H7 (cell line): Measurements from ENCODE around the gene SMLR1. TPM values are rescaled to one million over a fixed set of nuclear protein-coding genes. Genes with fewer than 3 reads are reported as not detected.
A peak's percentile ranks its signal among the peaks of the same experiment; 100 is the strongest.
"Not testable (repeated sequence)": the region's sequence is repeated elsewhere in the genome, so short reads cannot be mapped to it uniquely, and the experiment has no call there.

Source experiments
- DNase-seq: peaks from one replicate; pipeline ENCODE4 v3.0.0; 2012
- H3K27me3 ChIP-seq: 2 replicates; pipeline ENCODE4 v1.6.0; 2011; ENCODE audit warnings: mild to moderate bottlenecking, low read length; ENCODE audit not compliant: control insufficient read depth, insufficient read depth
- H3K36me3 ChIP-seq: replicated peaks from 2 replicates; pipeline ENCODE4 v1.5.1; 2011; ENCODE audit warnings: low read length; ENCODE audit not compliant: control insufficient read depth, insufficient read depth
- H3K4me3 ChIP-seq: 2 replicates; pipeline ENCODE4 v1.5.1; 2011; ENCODE audit warnings: low read depth, mild to moderate bottlenecking, control low read depth, low read length, moderate library complexity; ENCODE audit not compliant: insufficient read depth
- total RNA-seq: library from RNA; depleted of rRNA; stranded (reverse); fragments of >200 nt; shearing (Covaris generic); gene quantifications from 2 replicates; pipeline ENCODE4 v1.2.3, GENCODE V29; 2014; rRNA removed

Gene SMLR1
- total RNA-seq: not detected in 2 replicates

- no peak for DNase-seq
- Histone ChIP-seq H3K4me3 (no peak within 1 kb of the TSS), H3K36me3 (no peaks in the 10 kb centered on the region), H3K27me3 (no peaks in the 10 kb centered on the region)
Observed at GRCh38 chr6:130827247-130828149, at the start of gene SMLR1. TSS of gene SMLR1 (plus strand) at chr6:130827406. CDS start at chr6:130827414, 8 bp downstream.

- Histone ChIP-seq H3K27me3 (no peaks in the 10 kb centered on the region), H3K4me3 (no peak overlapping the region), H3K36me3 (no peaks in the 10 kb centered on the region)
- no peak for DNase-seq
Observed at GRCh38 chr6:130778946-130779657, 48.1 kb upstream of the SMLR1 start.

GRCh38 chr6:130779658-130780033 lies 47.6 kb upstream of the SMLR1 start:
- H3K27me3 ChIP-seq: no peaks in the 10 kb centered on the region
- no peaks in the 10 kb centered on the region for H3K36me3 ChIP-seq
- no peak overlapping the region for H3K4me3 ChIP-seq
- no peak for DNase-seq

GRCh38 chr6:130780122-130780521 lies 47.1 kb upstream of the SMLR1 start:
- Histone ChIP-seq H3K36me3 (no peaks in the 10 kb centered on the region), H3K4me3 (no peak overlapping the region), H3K27me3 (no peaks in the 10 kb centered on the region)
- no peak for DNase-seq

- H3K27me3 ChIP-seq: no peaks in the 10 kb centered on the region
- no peak overlapping the region for H3K4me3 ChIP-seq
- no peak for DNase-seq
- no peaks in the 10 kb centered on the region for H3K36me3 ChIP-seq
Observed at GRCh38 chr6:130781557-130781956, 45.6 kb upstream of the SMLR1 start.

- H3K27me3 ChIP-seq: no peaks in the 10 kb centered on the region
- H3K36me3 ChIP-seq: no peaks in the 10 kb centered on the region
- DNase-seq: no peak
- no peak overlapping the region for H3K4me3 ChIP-seq
Observed at GRCh38 chr6:130783416-130784107, 43.6 kb upstream of the SMLR1 start.

- Histone ChIP-seq H3K27me3 (no peaks in the 10 kb centered on the region), H3K4me3 (no peak overlapping the region), H3K36me3 (no peaks in the 10 kb centered on the region)
- DNase-seq: no peak
Observed at GRCh38 chr6:130787726-130788500, 39.3 kb upstream of the SMLR1 start.

- no peaks in the 10 kb centered on the region for H3K36me3 ChIP-seq
- DNase-seq: peak; percentile 20
Observed at GRCh38 chr6:130788954-130789353, 38.3 kb upstream of the SMLR1 start.

GRCh38 chr6:130794010-130794697 lies 33.1 kb upstream of the SMLR1 start:
- DNase-seq: peak; percentile 30

More at GRCh38 chr6:130788954-130789353, 38.3 kb upstream of the SMLR1 start:
- no peaks in the 10 kb centered on the region for H3K27me3 ChIP-seq
- H3K4me3 ChIP-seq: no peak overlapping the region

GRCh38 chr6:130794738-130795137 lies 32.5 kb upstream of the SMLR1 start:
- Histone ChIP-seq H3K27me3 (no peaks in the 10 kb centered on the region), H3K4me3 (no peak overlapping the region), H3K36me3 (no peaks in the 10 kb centered on the region)
- no peak for DNase-seq

More at GRCh38 chr6:130794010-130794697, 33.1 kb upstream of the SMLR1 start:
- H3K4me3 ChIP-seq: no peak overlapping the region
- no peaks in the 10 kb centered on the region for H3K27me3 ChIP-seq
- no peaks in the 10 kb centered on the region for H3K36me3 ChIP-seq

GRCh38 chr6:130796313-130796905 lies 30.8 kb upstream of the SMLR1 start:
- no peaks in the 10 kb centered on the region for H3K27me3 ChIP-seq
- DNase-seq: no peak

GRCh38 chr6:130797061-130797460 lies 30.1 kb upstream of the SMLR1 start:
- Histone ChIP-seq H3K36me3 (no peaks in the 10 kb centered on the region), H3K27me3 (no peaks in the 10 kb centered on the region), H3K4me3 (no peak overlapping the region)
- DNase-seq: no peak

More at GRCh38 chr6:130796313-130796905, 30.8 kb upstream of the SMLR1 start:
- no peaks in the 10 kb centered on the region for H3K36me3 ChIP-seq
- no peak overlapping the region for H3K4me3 ChIP-seq

GRCh38 chr6:130801368-130801767 lies 25.8 kb upstream of the SMLR1 start:
- H3K4me3 ChIP-seq, H3K27me3 ChIP-seq, H3K36me3 ChIP-seq, DNase-seq: not testable (repeated sequence)
